ENCODE data around the gene ZEB2. TPM values are rescaled to one million over a fixed set of nuclear protein-coding genes. Genes with fewer than 3 reads are reported as not detected.
A peak's percentile ranks its signal among the peaks of the same experiment; 100 is the strongest.

The ZEB2 gene
- polyA plus RNA-seq, 2 of the 4 experiments (the other 2 are of a cell fraction): 4.2 to 7.0 TPM

DNA sequence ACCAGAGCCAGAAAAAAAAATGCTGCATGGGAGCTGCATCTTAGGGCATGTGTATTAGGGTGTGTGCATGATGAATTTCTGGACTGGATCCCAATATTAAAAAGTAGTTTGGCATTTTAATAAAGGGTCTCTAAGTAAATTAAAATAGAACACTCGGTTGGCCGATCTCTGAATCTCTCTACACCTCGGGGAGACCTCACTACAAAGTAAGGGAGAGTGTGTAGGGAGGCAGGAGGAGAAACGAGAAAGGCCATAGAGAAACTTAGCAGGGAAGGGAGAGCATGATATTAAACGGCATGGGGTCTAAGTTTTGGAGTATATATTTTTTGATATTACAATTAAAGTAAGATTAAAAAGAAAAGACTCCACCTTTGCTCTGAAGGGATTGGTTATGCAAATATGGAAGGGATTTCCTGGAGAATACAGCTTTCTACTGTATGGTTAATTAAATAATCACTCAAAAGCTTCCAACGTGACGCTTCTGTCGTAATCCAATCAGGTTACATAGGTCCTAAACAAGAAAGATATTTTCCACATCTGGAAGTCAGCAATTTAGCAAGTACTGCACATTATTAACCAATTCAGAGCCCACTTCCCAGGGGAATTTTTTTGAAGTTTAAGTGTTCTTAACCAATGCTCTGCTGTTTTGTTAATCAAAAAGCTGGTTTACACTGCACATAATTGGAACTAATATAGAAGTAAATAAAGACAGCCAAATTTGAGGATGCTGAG, 1.0 kb upstream of the ZEB2 start:
- CTCF ChIA-PET: no interaction called here

DNA sequence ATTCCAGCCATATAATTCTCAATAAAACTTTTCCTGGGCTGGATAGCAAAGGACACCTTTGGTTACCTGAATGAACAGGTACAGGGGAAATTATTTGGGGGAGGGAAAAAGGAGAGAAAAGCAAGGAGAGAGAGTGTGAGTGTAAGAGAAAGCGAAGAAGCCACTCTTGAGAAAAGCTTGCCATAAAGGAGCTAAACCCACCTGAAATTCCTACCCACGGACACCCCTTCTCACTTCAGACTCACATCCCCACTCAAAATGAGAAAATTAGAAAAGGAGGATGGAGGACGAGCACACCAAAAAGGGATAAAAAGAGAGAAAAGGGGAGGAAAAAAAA, 354 bp downstream of the ZEB2 start:
- no peak for TF ChIP-seq HOXA7 (CRISPR knock-in tag; IDR thresholded peaks at IDR 0.05)
- TF ChIP-seq RNF2 (IDR thresholded peaks at IDR 0.05; ENCODE audit: borderline replicate concordance, low read depth): no peak
- TF ChIP-seq TFCP2L1 (CRISPR knock-in tag; IDR thresholded peaks at IDR 0.05): no peak
- TF ChIP-seq, protein P1, sequence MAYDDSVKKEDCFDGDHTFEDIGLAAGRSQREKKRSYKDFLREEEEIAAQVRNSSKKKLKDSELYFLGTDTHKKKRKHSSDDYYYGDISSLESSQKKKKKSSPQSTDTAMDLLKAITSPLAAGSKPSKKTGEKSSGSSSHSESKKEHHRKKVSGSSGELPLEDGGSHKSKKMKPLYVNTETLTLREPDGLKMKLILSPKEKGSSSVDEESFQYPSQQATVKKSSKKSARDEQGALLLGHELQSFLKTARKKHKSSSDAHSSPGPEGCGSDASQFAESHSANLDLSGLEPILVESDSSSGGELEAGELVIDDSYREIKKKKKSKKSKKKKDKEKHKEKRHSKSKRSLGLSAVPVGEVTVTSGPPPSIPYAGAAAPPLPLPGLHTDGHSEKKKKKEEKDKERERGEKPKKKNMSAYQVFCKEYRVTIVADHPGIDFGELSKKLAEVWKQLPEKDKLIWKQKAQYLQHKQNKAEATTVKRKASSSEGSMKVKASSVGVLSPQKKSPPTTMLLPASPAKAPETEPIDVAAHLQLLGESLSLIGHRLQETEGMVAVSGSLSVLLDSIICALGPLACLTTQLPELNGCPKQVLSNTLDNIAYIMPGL (CRISPR knock-in tag; IDR thresholded peaks at IDR 0.05; ENCODE audit: borderline replicate concordance): no peak
- no peak for TF ChIP-seq SMC3 (IDR thresholded peaks at IDR 0.05)
- TF ChIP-seq, protein P2, sequence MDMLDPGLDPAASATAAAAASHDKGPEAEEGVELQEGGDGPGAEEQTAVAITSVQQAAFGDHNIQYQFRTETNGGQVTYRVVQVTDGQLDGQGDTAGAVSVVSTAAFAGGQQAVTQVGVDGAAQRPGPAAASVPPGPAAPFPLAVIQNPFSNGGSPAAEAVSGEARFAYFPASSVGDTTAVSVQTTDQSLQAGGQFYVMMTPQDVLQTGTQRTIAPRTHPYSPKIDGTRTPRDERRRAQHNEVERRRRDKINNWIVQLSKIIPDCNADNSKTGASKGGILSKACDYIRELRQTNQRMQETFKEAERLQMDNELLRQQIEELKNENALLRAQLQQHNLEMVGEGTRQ (IDR thresholded peaks at IDR 0.05): no peak
- TF ChIP-seq, protein P3, sequence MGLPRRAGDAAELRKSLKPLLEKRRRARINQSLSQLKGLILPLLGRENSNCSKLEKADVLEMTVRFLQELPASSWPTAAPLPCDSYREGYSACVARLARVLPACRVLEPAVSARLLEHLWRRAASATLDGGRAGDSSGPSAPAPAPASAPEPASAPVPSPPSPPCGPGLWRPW (IDR thresholded peaks at IDR 0.05): no peak
- TF ChIP-seq EHMT2 (IDR thresholded peaks at IDR 0.05; ENCODE audit: low read depth): no peak
- TF ChIP-seq RARB (CRISPR knock-in tag; IDR thresholded peaks at IDR 0.05): no peak
- no peak for TF ChIP-seq MAZ (IDR thresholded peaks at IDR 0.05; ENCODE audit: borderline replicate concordance, low read depth, low read length)
- no peak for TF ChIP-seq NFE2L2 (conservative IDR thresholded peaks at IDR 0.05; ENCODE audit: low read length)

More for the DNA sequence above, 1.0 kb upstream of the ZEB2 start:
- no peak overlapping the region; the same call in 2 of the 3 replicates for H3K4me3 ChIP-seq
- POLR2A ChIA-PET: no interaction called here
- peaks cover 25% of the 10 kb centered on the region for H3K4me1 ChIP-seq
- no peaks in the 10 kb centered on the region for H3K9me3 ChIP-seq
- ATAC-seq (no peak), DNase-seq (ENCODE audit: low read depth in 1 of 2, low spot score in 1 of 2) (no peak), FAIRE-seq (no peak)
- H3K4me2 ChIP-seq: peak overlapping the region; percentile 91
- no peak overlapping the region for H3K27ac ChIP-seq
- TF ChIP-seq ZNF302 (CRISPR knock-in tag; IDR thresholded peaks at IDR 0.05) (no peak), NR3C1 (IDR thresholded peaks at IDR 0.05) (no peak), RCOR1 (IDR thresholded peaks at IDR 0.05; ENCODE audit: low read depth, low read length) (no peak), CHD2 (IDR thresholded peaks at IDR 0.05; ENCODE audit: low read length, partially characterized antibody) (no peak), CHD4 (IDR thresholded peaks at IDR 0.05; ENCODE audit: borderline replicate concordance) (no peak), FOXS1 (CRISPR knock-in tag; IDR thresholded peaks at IDR 0.05) (no peak), HOXA7 (CRISPR knock-in tag; IDR thresholded peaks at IDR 0.05) (no peak), ZC3H11A (IDR thresholded peaks at IDR 0.05) (no peak), RAD21 (conservative IDR thresholded peaks at IDR 0.05 in 1 of 2, IDR thresholded peaks at IDR 0.05 in 1 of 2) (no peak), NFE2L2 (conservative IDR thresholded peaks at IDR 0.05; ENCODE audit: low read length) (no peak), HOXB13 (CRISPR knock-in tag; IDR thresholded peaks at IDR 0.05; ENCODE audit: low read depth) (no peak), FOSB (CRISPR knock-in tag; IDR thresholded peaks at IDR 0.05) (no peak), SREBF2 (IDR thresholded peaks at IDR 0.05) (no peak), KDM5A (IDR thresholded peaks at IDR 0.05) (no peak), ESRRA (IDR thresholded peaks at IDR 0.05; ENCODE audit: borderline replicate concordance, low read length) (no peak)
- 68% methylated on average over 8 of the region's 8 CpGs for WGBS (ENCODE audit: missing lambda C conversion rate)

More for the DNA sequence above, 354 bp downstream of the ZEB2 start:
- Histone ChIP-seq H3K27ac (peak overlapping the region; percentile 41 to 59; a peak in 4 of 6 replicates), H3K4me3 (peak overlapping the region; percentile 52), H3K4me1 (peaks cover 28% of the 10 kb centered on the region), H3K4me2 (peak overlapping the region; percentile 91), H3K9me3 (no peaks in the 10 kb centered on the region)
- ATAC-seq (no peak), DNase-seq (ENCODE audit: low read depth in 1 of 2, low spot score in 1 of 2) (no peak), FAIRE-seq (no peak)
- WGBS (ENCODE audit: missing lambda C conversion rate): 11% methylated on average over 3 of the region's 3 CpGs
- ChIA-PET POLR2A (no interaction called here), CTCF (interaction anchor here (0.7 kb wide), 1 partner anchor 233 kb away, joined by 3 read pairs; no protein-coding TSS in a partner anchor)
